ENCODE measurements around the gene DMD. TPM values are rescaled to one million over a fixed set of nuclear protein-coding genes. Genes with fewer than 3 reads are reported as not detected.

Gene DMD
- total RNA-seq, 2 donors from 2014 or later: 19.6 to 24.9 TPM

GRCh38 chrX:31702222-31702621 lies 1509.1 kb downstream of the DMD start:
- Histone ChIP-seq H3K9ac (ENCODE audit: extremely low read depth, low read length, poor library complexity, severe bottlenecking) (no peak overlapping the region), H3K9me3 (ENCODE audit: control insufficient read depth, low read length) (no peaks in the 10 kb centered on the region), H3K4me1 (ENCODE audit: control insufficient read depth, insufficient read depth, low read length) (no peaks in the 10 kb centered on the region), H3K4me3 (ENCODE audit: low read length) (no peak overlapping the region), H3K27me3 (ENCODE audit: control insufficient read depth, insufficient read depth, low read length, poor library complexity, severe bottlenecking) (no peaks in the 10 kb centered on the region), H3K27ac (ENCODE audit: low read depth, low read length) (no peak overlapping the region), H3K36me3 (ENCODE audit: control insufficient read depth, insufficient read depth, low read length) (no peaks in the 10 kb centered on the region)
- no peak for TF ChIP-seq CTCF (conservative IDR thresholded peaks at IDR 0.05)
- no peak for DNase-seq
- 83 to 95% methylated on average over 1 to 2 of the region's 2 CpGs for WGBS, 2 experiments (ENCODE audit: insufficient coverage in 1 of 2, insufficient read length in 1 of 2)
- Mint-ChIP-seq H3K36me3 (ENCODE audit: low read depth) (no peaks in the 10 kb centered on the region), H3K9me3 (peaks cover 17% of the 10 kb centered on the region), H3K27me3 (ENCODE audit: insufficient read depth) (no peaks in the 10 kb centered on the region), H3K4me3 (no peak overlapping the region), H3K4me1 (no peaks in the 10 kb centered on the region), H3K27ac (no peak overlapping the region)

- Histone ChIP-seq H3K9ac (ENCODE audit: extremely low read depth, low read length, poor library complexity, severe bottlenecking) (no peak overlapping the region), H3K27ac (ENCODE audit: low read depth, low read length) (no peak overlapping the region), H3K4me1 (ENCODE audit: control insufficient read depth, insufficient read depth, low read length) (no peaks in the 10 kb centered on the region), H3K9me3 (ENCODE audit: control insufficient read depth, low read length) (no peaks in the 10 kb centered on the region), H3K4me3 (ENCODE audit: low read length) (no peak overlapping the region), H3K27me3 (ENCODE audit: control insufficient read depth, insufficient read depth, low read length, poor library complexity, severe bottlenecking) (no peaks in the 10 kb centered on the region), H3K36me3 (ENCODE audit: control insufficient read depth, insufficient read depth, low read length) (no peaks in the 10 kb centered on the region)
- no peak overlapping the region for H3K27ac Mint-ChIP-seq
- H3K9me3 Mint-ChIP-seq: peaks cover 30% of the 10 kb centered on the region
- no peak for TF ChIP-seq CTCF (conservative IDR thresholded peaks at IDR 0.05)
- DNase-seq: no peak
- H3K4me1 Mint-ChIP-seq: no peaks in the 10 kb centered on the region
- H3K36me3 Mint-ChIP-seq (ENCODE audit: low read depth): no peaks in the 10 kb centered on the region
- H3K27me3 Mint-ChIP-seq (ENCODE audit: insufficient read depth): no peaks in the 10 kb centered on the region
- 97% methylated on average over 6 of the region's 7 CpGs; no CpG with 5 or more reads in 1 of the 2 experiments for WGBS, 2 experiments (ENCODE audit: insufficient coverage in 1 of 2, insufficient read length in 1 of 2)
- no peak overlapping the region for H3K4me3 Mint-ChIP-seq
Measured at GRCh38 chrX:31697294-31697916, 1513.9 kb downstream of the DMD start.

- Histone ChIP-seq H3K4me3 (ENCODE audit: low read length) (no peak overlapping the region), H3K27me3 (ENCODE audit: control insufficient read depth, insufficient read depth, low read length, poor library complexity, severe bottlenecking) (no peaks in the 10 kb centered on the region), H3K9me3 (ENCODE audit: control insufficient read depth, low read length) (no peaks in the 10 kb centered on the region), H3K9ac (ENCODE audit: extremely low read depth, low read length, poor library complexity, severe bottlenecking) (no peak overlapping the region), H3K27ac (ENCODE audit: low read depth, low read length) (no peak overlapping the region), H3K36me3 (ENCODE audit: control insufficient read depth, insufficient read depth, low read length) (no peaks in the 10 kb centered on the region), H3K4me1 (ENCODE audit: control insufficient read depth, insufficient read depth, low read length) (no peaks in the 10 kb centered on the region)
- H3K27me3 Mint-ChIP-seq (ENCODE audit: insufficient read depth): no peaks in the 10 kb centered on the region
- H3K27ac Mint-ChIP-seq: no peak overlapping the region
- no peak overlapping the region for H3K4me3 Mint-ChIP-seq
- DNase-seq: no peak
- H3K4me1 Mint-ChIP-seq: peaks cover 5% of the 10 kb centered on the region
- H3K36me3 Mint-ChIP-seq (ENCODE audit: low read depth): no peaks in the 10 kb centered on the region
- peaks cover 31% of the 10 kb centered on the region for H3K9me3 Mint-ChIP-seq
- no peak for TF ChIP-seq CTCF (conservative IDR thresholded peaks at IDR 0.05)
Measured at GRCh38 chrX:31679861-31680260, 1531.5 kb downstream of the DMD start.
